Cardiac fibroblast (primary cell): ENCODE results near the gene TCAIM.
"Not testable (repeated sequence)": the region's sequence is repeated elsewhere in the genome, so short reads cannot be mapped to it uniquely, and the experiment has no call there.

Source experiments
- DNase-seq, 2 donors: peaks; one replicate each; pipeline versions ENCODE4 v3.0.0 to v3.0.0-alpha.2; 2010; ENCODE audit warnings: low read depth in 2 of 2
- H3K4me3 ChIP-seq, 2 donors: replicated peaks in 1 of 2; 1 replicate in 1 of 2; 2 replicates in 1 of 2; pipeline ENCODE4 v1.5.1; 2011; ENCODE audit warnings: low read depth in 2 of 2, low read length in 2 of 2, mild to moderate bottlenecking in 2 of 2, moderate library complexity in 1 of 2
- TF ChIP-seq, protein P1 (sequence below): IDR thresholded peaks from one replicate; pipeline ENCODE4 v1.5.1; 2011; ENCODE audit warnings: low read depth, mild to moderate bottlenecking, low read length, inconsistent platforms

TCAIM gene

DNA sequence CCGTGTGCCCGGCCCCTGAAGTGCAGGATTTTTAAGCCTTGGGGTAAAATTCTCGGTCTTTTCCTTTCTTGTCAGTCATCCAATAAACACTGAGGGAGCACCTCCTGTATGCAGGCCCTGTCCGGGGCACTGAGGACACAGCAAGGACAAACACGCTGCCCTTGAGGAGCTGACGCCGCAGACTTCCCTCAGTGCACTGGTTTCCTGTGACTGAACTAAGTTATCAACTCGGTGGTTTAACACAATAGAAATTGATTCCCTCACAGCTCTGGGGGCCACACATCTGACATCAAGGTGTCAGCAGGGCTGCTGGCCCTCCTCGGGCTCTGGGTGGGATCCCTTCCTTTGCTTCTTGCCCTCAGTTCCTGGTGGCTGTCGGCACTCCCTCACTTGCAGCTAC, 73.8 kb downstream of the TCAIM start:
- no peak overlapping the region for H3K4me3 ChIP-seq
- no peak for DNase-seq
- TF ChIP-seq, protein P1, sequence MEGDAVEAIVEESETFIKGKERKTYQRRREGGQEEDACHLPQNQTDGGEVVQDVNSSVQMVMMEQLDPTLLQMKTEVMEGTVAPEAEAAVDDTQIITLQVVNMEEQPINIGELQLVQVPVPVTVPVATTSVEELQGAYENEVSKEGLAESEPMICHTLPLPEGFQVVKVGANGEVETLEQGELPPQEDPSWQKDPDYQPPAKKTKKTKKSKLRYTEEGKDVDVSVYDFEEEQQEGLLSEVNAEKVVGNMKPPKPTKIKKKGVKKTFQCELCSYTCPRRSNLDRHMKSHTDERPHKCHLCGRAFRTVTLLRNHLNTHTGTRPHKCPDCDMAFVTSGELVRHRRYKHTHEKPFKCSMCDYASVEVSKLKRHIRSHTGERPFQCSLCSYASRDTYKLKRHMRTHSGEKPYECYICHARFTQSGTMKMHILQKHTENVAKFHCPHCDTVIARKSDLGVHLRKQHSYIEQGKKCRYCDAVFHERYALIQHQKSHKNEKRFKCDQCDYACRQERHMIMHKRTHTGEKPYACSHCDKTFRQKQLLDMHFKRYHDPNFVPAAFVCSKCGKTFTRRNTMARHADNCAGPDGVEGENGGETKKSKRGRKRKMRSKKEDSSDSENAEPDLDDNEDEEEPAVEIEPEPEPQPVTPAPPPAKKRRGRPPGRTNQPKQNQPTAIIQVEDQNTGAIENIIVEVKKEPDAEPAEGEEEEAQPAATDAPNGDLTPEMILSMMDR = no peak

DNA sequence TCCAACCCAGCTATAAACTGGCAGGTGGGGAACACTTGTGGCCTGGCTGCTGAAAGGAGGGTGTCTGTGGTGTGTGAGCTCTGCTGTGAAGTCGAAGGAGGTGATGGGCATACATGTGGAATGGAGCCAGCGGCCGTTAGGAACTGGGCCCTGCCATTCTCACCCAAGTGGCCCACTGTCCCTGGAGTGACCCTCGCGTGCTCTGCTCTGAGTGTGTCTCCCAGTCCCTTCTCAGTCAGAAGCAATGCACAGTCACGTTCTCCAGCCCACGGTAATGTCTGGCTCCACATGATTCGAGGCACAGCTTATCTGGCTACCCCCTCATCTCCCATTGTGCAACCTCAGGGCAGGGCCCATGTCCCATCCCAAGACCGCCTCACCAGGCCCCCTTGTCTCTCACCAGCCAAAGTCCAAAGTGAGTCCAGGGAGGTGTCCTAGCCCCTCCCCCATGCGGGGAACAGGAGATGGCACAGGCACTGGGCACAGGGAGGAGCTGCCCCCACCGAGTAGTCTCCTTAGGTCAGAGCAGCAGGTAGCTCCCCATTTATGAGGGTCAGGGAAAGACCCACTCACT, 76.0 kb downstream of the TCAIM start:
- H3K4me3 ChIP-seq = no peak overlapping the region
- DNase-seq = no peak
- TF ChIP-seq, protein P1 = no peak

DNA sequence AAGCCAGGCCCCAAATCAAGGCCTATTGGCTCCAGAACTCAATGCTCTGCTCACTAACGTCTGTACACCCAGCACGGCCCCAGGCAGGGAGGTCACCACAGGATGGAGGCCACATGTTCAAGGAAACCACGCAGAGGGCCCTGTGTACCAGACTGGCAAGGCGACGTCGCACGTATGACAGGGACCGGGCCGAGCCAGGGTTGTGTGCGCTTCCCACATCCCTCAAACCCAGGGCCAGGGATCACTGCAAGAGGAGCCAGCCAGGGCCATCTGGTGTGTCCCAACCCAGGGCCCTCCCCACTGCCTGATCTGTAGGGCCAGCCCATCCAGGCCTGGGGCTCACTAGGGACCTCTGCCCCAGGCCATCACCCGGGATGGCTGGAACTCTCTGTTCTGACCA, 76.9 kb downstream of the TCAIM start:
- TF ChIP-seq, protein P1 = no peak
- no peak overlapping the region for H3K4me3 ChIP-seq
- no peak for DNase-seq

DNA sequence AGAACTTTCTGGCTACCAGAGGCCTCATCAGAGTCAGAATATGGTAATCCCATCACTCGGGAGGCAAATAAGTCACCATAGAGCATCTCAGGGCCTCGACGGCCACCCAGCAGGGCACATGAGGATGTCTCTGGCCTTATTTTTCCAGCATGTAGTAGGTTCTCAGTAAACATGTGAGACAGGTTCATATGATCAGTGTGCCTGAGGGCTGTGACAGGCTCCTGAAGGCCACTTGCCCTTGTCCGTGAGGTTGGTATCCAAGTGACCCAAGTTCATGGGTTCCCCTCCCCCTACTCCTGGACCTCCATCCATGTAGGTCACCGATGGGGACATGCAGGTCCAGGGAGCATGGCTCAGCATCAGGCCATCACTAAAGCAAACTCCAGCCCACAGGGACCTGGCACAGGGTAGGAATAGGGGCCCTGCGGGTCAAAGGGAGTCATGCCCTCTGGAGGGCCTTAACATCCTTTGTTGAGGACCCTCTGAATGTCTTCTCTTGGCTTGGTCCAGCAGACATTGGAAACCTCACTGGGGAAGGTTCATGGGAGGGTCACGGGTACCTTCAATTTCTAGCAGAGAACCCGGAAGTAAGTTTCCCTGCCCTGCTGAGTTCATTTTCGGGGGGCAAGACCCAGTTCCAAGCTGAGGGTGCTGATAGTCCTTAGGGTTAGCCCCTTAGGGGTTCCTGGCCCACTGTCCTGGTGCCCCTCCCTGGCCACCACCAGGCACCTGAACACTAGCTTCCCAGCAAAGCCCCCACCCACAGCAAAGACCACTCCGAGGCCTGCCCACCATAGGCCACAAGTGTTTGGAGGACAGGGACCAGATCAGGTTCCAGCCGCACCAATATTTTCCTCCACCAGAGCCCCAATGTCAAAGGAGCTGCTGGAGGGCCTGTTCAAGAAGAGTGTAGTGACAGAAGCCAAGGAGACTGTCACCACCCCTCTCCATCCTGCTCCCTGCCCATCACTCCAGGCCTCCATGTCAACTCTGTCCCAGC, 77.8 kb downstream of the TCAIM start:
- TF ChIP-seq, protein P1 = no peak
- no peak overlapping the region for H3K4me3 ChIP-seq
- no peak for DNase-seq

DNA sequence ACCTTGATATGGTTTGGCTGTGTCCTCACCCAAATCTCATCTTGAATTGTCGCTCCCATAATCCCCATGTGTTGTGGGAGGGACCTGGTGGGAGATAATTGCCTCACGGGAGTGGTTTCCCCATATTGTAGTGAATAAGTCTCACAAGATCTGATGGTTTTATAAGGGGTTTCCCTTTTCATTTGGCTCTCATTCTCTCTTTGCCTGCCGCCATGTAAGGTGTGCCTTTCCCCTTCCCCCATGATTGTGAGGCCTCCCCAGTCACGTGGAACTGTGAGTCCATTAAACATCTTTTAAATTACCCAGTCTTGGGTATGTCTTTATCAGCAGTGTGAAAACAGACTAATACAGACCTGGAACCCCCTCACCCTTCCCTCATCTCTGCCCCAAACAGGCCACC, 79.6 kb downstream of the TCAIM start:
- not testable (repeated sequence) for DNase-seq, H3K4me3 ChIP-seq

DNA sequence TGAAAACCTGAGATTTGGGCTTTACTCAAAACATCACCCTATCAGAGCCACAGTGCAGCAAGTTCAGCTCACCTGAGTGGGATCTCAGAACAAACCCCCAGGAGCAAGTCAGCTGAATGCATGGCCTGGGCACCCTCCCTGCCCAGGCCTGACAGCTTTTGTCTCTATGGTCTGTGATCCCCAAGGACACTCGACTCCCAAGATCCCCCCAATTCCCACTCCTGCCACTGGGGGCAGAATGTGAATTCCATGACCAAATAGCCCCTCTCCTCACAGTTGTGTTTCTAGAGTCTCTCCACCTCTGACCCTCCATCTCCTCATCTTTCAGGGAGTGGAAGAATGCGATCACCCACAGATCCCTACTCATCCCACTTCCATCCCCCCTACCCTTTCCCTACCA, 80.0 kb downstream of the TCAIM start:
- no peak overlapping the region for H3K4me3 ChIP-seq
- DNase-seq = no peak
- TF ChIP-seq, protein P1 = peak; percentile 28

DNA sequence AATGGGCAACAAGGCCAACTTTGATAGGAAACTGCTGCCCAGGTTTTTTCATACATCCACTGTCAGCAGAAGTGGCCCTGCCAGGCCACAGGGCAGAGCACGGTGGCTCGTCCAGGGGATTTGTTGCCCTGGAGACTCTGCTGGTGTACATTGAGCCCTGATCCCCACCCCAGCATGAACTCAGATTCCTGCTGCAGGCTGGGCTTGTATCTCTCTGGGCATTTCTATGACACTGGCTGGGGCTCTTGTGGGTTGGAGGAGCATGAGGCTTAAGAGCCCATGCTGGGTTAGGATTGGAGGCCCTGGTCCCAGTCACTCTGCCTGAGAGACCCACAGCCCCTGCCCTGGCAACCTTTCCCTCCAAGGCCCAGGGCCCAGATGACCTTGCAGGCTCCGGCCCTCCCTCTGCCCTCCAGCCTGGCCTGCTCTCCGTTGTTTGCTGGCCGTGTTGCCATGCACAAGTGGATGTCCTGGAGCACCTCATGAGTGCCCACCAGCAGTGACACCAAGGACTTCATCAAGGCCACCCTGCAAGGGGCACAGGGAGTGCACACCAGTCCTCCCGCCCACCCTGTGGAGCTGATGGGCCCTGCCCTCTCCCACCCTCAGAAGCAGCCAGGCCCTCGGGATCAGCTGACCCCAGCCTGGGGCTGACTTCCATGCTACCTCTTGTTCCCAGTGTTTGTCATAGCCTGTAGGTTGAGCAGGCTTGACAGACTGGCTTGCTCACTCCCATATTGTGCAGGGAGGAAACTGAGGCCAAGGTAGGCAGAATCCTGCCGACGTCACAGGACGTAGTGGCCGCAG, 80.8 kb downstream of the TCAIM start:
- no peak for DNase-seq
- H3K4me3 ChIP-seq = no peak overlapping the region
- TF ChIP-seq, protein P1 = no peak
